SU-DHL-6 (cell line): ENCODE data around the gene GRM8.

ENCODE experiments used
- EZH2phosphoT487 ChIP-seq: fragments of 200-600 bp; sonication (generic), shearing (Covaris generic); conservative IDR thresholded peaks from 2 replicates; pipeline ENCODE4 v1.6.1; 2018; ENCODE audit warnings: mild to moderate bottlenecking, antibody characterized with exemption, low read length, moderate library complexity, mixed read lengths
- TF ChIP-seq, protein P1 (sequence below): fragments of 200-600 bp; sonication (generic); IDR thresholded peaks from one replicate; pipeline ENCODE4 v1.5.1; 2017; ENCODE audit warnings: antibody characterized with exemption, mild to moderate bottlenecking, low read length, moderate library complexity; ENCODE audit not compliant: insufficient read depth, poor library complexity, severe bottlenecking

DNA sequence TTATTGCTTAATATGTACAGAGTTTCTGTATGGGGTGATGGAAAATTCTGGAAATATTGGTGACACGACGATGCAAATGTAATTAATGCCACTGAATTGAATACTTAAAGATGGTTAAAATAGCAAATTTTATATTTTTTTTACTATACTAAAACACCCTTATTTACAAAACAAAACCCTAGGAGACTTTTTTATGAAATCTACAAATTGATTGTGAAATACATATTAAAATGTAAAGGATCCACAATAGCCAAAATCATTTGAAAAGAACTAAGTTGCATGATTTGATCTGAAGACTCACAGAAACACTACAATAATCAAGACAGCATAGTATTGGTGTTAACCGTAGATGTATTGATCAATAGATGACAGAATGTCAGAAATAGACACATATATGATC lies 252.0 kb downstream of the GRM8 start:
- TF ChIP-seq, protein P1, sequence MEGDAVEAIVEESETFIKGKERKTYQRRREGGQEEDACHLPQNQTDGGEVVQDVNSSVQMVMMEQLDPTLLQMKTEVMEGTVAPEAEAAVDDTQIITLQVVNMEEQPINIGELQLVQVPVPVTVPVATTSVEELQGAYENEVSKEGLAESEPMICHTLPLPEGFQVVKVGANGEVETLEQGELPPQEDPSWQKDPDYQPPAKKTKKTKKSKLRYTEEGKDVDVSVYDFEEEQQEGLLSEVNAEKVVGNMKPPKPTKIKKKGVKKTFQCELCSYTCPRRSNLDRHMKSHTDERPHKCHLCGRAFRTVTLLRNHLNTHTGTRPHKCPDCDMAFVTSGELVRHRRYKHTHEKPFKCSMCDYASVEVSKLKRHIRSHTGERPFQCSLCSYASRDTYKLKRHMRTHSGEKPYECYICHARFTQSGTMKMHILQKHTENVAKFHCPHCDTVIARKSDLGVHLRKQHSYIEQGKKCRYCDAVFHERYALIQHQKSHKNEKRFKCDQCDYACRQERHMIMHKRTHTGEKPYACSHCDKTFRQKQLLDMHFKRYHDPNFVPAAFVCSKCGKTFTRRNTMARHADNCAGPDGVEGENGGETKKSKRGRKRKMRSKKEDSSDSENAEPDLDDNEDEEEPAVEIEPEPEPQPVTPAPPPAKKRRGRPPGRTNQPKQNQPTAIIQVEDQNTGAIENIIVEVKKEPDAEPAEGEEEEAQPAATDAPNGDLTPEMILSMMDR: no peak
- no peak for TF ChIP-seq EZH2phosphoT487
